ENCODE measurements around the gene DPYD.

GRCh38 chr1:97082160-97082848 lies 838.5 kb downstream of the DPYD start:
- TF ChIP-seq, protein P1, sequence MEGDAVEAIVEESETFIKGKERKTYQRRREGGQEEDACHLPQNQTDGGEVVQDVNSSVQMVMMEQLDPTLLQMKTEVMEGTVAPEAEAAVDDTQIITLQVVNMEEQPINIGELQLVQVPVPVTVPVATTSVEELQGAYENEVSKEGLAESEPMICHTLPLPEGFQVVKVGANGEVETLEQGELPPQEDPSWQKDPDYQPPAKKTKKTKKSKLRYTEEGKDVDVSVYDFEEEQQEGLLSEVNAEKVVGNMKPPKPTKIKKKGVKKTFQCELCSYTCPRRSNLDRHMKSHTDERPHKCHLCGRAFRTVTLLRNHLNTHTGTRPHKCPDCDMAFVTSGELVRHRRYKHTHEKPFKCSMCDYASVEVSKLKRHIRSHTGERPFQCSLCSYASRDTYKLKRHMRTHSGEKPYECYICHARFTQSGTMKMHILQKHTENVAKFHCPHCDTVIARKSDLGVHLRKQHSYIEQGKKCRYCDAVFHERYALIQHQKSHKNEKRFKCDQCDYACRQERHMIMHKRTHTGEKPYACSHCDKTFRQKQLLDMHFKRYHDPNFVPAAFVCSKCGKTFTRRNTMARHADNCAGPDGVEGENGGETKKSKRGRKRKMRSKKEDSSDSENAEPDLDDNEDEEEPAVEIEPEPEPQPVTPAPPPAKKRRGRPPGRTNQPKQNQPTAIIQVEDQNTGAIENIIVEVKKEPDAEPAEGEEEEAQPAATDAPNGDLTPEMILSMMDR (conservative IDR thresholded peaks at IDR 0.05 in 1 of 2, IDR thresholded peaks at IDR 0.05 in 1 of 2; ENCODE audit: extremely low read depth in 1 of 2, insufficient read depth in 1 of 2, low read depth in 1 of 2, low read length in 2 of 2), result no peak
- TF ChIP-seq EZH2 (IDR thresholded peaks at IDR 0.05; ENCODE audit: borderline replicate concordance, low read length), result no peak

All from mammary epithelial cell (primary cell).